SK-N-SH treated with all-trans-retinoic acid at 6 μM for 48 hours (cell line): ENCODE data around the gene FAM124A.

ENCODE experiments used
- ARNTL ChIP-seq: fragments of 450-650 bp; formaldehyde crosslinking; IDR thresholded peaks from 2 replicates; pipeline ENCODE4 v1.5.0; 2020; ENCODE audit warnings: low read depth, mild to moderate bottlenecking, moderate library complexity, borderline replicate concordance
- CREB5 ChIP-seq: fragments of 250-450 bp; sonication (Bioruptor Pico); IDR thresholded peaks from 2 replicates; pipeline ENCODE4 v1.5.1; 2020; ENCODE audit warnings: low read depth, mild to moderate bottlenecking, moderate library complexity
- CSDC2 ChIP-seq: fragments of 250-450 bp; sonication (Bioruptor Pico); IDR thresholded peaks from 2 replicates; pipeline ENCODE4 v1.5.0; 2020; ENCODE audit warnings: mild to moderate bottlenecking, moderate library complexity
- PATZ1 ChIP-seq: fragments of 250-450 bp; sonication (Bioruptor Pico); IDR thresholded peaks from 2 replicates; pipeline ENCODE4 v1.8.0; 2020; ENCODE audit warnings: mild to moderate bottlenecking, moderate library complexity, borderline replicate concordance
- RARB ChIP-seq: fragments of 250-450 bp; sonication (Bioruptor Pico); IDR thresholded peaks from 2 replicates; pipeline ENCODE4 v1.8.0; 2021; ENCODE audit warnings: mild to moderate bottlenecking, moderate library complexity
- TCF4 ChIP-seq: fragments of 250-450 bp; sonication (Bioruptor Pico); IDR thresholded peaks from 2 replicates; pipeline ENCODE4 v1.8.0; 2021; ENCODE audit warnings: mild to moderate bottlenecking, moderate library complexity, borderline replicate concordance
- TOX ChIP-seq: fragments of 250-450 bp; sonication (Bioruptor Pico); IDR thresholded peaks from 2 replicates; pipeline ENCODE4 v1.8.0; 2021; ENCODE audit warnings: mild to moderate bottlenecking, moderate library complexity, borderline replicate concordance
- TSHZ2 ChIP-seq: fragments of 250-450 bp; sonication (Bioruptor Pico); IDR thresholded peaks from 2 replicates; pipeline ENCODE4 v1.5.0; 2020; ENCODE audit warnings: mild to moderate bottlenecking, moderate library complexity
- ZC3H10 ChIP-seq: fragments of 250-450 bp; sonication (Bioruptor Pico); IDR thresholded peaks from 2 replicates; pipeline ENCODE4 v1.5.1; 2021; ENCODE audit warnings: mild to moderate bottlenecking, moderate library complexity
- ZFP3 ChIP-seq: fragments of 250-450 bp; sonication (Bioruptor Pico); IDR thresholded peaks from 2 replicates; pipeline ENCODE4 v1.5.0; 2020; ENCODE audit warnings: mild to moderate bottlenecking, moderate library complexity
- ZNF565 ChIP-seq: fragments of 450-650 bp; formaldehyde crosslinking; conservative IDR thresholded peaks from 2 replicates; pipeline ENCODE4 v1.5.0; 2020; ENCODE audit warnings: low read depth, mild to moderate bottlenecking, moderate library complexity

GRCh38 chr13:51222037-51222685, at the start of gene FAM124A:
- TF ChIP-seq ZC3H10 (CRISPR knock-in tag) (no peak), CREB5 (CRISPR knock-in tag) (no peak), TSHZ2 (CRISPR knock-in tag) (no peak), CSDC2 (CRISPR knock-in tag) (no peak), TCF4 (no peak), RARB (CRISPR knock-in tag) (no peak), PATZ1 (CRISPR knock-in tag) (no peak), ZFP3 (CRISPR knock-in tag) (no peak), ZNF565 (CRISPR knock-in tag) (no peak), TOX (CRISPR knock-in tag) (no peak), ARNTL (CRISPR knock-in tag) (no peak)
